ENCODE measurements around the gene RCCD1.
A peak's percentile ranks its signal among the peaks of the same experiment; 100 is the strongest.

The RCCD1 gene

DNA sequence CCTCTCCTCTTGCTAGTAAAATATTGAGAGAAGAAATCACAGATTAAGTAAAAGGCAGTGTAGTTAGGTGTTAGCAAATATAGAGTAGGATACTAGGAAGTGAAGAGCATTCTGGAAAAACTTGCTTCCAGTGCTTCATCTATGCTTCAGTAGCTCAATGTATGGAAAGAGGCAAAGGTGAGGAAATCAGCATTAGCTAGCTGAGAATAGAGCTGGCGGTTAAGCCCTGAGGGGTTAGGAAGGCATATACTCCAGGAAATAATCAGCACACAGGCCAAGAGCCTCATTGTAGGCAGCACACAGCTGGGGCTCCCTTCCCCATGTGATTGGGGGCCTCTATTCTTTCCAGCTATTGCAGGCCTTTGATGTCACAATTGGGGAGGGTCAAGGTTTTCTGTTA lies 13.8 kb downstream of the RCCD1 start:
- no peak for DNase-seq

DNA sequence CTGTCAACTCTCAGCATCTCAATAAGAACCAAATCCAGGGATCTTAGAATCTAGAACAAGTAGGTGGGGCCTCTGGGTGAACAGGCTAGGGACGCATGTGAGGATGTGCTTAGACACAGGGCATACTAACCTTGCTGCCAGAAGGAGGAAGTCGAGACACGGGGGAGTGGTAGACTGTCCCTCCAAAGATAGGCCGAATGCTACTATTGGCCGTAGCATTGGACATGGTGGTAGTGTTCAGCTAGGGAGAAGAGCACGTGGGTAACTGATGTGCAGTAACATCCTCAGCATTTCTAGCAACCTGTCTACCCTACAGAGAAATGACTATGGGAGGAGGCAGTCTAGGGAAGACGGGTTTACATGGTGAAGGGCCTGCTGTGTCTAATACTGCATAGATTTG lies 15.6 kb downstream of the RCCD1 start:
- DNase-seq: no peak

DNA sequence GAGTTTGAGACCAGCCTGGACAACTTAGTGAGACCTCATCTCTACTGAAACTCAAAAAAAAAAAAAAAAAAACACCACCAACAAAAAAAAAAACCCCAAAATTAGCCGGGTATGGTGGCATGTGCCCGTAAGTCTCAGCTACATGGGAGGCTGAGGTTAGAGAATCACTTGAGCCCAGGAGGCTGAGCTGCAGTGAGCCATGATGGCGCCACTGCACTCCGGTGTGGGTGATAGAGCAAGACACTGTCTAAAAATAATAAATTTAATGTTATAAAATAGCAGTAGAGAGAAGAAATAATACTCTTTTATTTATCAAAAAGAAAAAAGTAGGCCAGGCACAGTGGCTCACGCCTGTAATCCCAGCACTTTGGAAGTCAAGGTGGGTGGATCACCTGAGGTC lies 17.4 kb downstream of the RCCD1 start:
- DNase-seq: no peak

DNA sequence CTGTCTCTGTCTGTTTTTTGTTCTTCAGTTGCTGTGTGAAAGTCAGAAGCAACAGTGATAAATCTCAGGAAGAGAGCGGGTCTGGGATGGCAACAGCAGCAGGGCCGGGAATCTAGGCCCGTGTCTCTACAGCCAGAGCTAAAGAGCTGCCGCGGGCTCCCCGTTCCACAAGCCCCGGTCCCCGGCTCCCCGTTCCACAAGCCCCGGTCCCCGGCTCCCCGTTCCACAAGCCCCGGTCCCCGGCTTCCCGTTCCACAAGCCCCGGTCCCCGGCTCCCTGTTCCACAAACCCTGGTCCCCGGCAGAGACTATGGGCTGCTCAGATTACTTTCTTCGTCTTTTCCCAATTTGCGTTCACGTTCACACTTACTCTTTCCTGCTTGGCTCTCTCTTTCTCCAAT lies 19.5 kb downstream of the RCCD1 start:
- DNase-seq: no peak

DNA sequence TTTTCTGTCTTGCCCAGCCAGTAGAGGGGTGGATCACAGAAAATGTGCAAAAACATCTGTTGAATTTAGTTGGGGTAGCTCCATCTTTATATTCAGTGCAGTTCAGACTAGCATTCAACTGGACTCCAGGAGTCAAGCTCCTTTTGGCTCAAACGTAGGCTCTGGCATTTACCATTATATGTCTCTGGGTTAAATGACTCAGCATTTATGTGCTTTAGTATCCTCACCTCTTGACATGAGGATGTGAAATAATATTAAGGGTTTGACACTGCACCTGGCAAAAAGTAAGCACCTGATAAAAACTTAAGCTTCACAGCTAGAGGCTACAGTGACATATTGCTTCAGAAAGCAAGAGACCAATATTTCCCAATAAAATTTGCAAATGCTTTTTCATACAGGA lies 24.9 kb downstream of the RCCD1 start:
- DNase-seq: no peak

DNA sequence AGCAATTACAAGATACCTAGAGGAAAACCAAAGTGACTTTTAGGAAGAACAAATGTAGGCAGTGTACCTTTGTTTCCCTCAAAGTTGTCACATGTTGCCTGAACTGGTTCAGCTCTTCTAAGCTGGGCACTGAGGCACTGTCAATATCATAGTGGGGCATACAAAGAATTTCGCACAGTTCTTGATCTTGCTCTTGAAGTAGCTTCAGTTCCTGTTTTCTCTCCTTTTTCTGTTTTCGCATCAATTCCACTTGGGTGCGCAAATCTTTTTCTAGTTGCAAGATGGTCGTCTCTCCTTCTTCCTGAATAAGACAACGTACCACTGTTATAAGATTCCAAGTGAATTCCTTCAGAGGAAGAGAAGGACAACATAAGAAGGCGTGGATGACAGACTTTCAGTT lies 27.0 kb downstream of the RCCD1 start:
- no peak for DNase-seq

DNA sequence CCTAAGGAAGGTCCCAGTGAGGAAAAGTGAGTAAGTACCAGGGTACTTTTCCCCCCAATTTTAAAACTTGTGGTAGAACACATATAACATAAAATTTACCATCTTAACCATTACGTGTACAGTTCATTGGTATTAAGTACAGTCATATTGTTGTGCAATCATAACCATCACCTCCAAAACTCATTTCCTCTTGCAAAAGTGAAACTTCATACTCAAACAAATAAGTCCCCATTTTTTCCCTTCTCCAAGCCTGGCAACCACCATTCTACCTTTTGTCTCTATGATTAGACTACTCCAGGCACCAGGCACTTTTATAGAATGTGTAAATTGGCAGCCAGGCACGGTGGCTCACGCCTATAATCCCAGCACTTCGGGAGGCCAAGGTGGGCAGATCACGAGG lies 27.5 kb downstream of the RCCD1 start:
- no peak for DNase-seq

DNA sequence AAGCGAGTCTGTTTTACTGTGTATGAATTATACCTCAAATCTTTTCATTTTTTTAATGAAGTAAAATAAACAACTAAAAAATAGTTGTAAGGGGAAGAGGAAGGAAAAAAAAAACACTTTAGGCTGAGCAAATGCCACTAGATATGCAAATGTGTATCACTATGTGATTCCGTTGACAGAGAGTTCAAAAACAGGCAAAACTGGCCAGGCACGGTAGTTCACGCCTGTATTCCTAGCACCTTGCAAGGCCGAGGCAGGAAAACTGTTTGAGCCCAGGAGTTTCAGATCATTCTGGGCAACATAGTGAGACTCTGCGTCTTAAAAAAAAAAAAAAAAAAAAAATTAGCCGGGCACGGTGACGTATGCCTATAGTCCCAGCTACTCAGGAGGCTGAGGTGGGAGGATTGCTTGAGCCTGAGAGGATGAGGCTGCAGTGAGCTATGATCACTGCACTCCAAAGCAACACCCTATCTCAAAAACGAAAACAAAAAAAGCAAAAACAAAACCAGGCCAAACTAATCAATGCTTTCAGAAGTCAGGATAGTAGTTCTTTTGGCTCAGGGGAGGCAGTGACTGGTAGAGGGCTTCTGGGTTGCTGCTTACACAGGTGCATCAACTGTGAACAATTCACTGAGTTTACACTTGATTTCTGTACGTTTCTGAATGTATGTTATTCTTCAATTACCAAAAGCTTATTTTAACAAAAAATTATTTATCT lies 32.3 kb downstream of the RCCD1 start:
- no peak for DNase-seq

DNA sequence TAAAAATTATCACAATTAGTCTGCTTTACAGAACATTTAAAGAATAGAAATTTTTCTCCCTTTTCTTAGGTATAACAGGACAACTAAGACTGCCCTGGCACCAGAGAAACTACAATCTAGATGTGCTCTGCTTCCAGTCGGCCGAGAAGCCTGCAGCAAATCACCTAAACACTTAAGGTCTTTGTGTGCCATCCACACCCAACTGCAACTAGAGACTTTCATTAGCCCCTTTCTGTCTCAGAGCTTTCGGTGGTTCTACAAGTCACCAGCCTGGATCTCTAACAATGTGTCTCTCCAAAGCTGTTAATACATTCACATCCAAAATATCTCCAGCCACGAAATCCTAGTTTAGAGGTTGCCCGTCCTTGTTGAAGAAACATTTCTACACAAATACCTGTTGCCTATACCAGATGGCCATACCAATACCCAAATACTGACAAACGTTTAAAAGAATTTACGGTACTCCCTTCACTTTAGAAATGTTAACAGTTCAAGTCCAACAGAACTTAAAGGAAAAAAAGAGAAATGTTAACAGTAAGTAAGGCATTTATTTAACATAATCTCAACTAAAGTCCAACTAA lies 33.0 kb downstream of the RCCD1 start:
- DNase-seq: no peak

DNA sequence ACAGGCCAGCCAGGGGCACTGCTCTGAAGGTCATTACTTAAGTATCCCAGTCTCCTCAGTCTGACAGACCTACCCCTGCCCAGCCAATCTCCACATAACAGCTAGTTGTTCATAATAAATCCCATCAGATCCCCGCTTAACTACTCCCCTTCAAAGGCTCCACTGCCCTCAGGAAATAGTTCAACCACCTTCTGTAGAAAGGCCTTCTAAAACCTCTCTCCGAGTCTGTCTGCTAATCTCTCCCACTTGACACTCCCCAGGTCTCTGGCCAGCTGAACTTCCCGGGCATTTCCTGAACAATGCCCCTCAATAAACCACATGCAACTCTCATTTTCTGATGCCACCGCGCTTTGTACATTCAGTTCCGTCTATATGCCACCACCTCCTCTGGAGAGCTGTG lies 33.6 kb downstream of the RCCD1 start:
- no peak for DNase-seq

DNA sequence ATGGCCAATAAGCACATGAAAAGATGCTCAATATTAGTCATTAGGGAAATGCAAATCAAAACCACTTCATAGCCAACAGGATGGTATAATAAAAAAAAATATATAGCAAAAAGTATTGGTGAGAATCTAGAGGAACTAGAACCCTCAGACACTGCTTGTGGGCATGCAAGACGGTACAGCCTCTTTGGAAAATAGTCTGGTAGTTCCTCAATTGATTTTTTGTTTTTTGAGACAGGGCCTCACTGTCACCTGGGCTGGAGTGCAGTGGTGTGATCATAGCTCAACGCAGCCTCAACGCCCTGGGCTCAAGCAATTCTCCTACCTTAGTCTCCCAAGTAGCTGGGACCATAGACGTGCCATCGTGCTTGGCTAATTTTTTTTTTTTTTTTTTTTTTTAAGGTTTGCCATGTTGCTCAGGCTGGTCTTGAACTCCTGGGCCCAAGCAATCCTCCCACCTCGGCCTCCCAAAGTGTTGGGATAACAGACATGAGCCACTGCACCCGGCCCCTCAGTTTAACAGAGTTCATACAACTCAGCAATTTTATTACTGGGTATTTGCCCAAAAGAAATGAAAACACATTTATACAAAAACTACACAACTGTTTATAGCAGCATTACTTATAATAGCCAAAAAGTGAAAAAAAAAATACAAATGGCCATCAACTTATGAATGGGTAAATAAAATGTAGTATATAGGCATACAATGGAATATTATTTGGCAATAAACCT lies 34.5 kb downstream of the RCCD1 start:
- DNase-seq: no peak

DNA sequence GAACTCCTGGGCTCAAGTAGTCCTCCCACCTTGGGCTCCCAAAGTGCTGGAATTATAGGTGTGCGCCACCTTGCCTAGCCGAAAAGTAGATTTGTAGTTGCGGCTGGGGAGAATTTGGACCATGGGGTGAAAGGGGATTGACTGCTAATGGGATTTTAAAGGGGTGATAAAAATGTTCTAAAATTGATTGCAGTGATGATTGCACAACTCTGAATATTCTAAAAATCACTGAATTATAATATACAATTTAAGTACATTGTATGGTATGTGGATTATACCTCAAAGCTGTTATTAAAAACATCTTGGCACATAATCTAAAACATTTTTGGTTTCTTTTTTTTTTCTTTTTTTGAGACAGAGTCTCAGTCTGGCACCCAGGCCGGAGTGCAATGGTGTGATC lies 35.8 kb downstream of the RCCD1 start:
- DNase-seq: no peak

DNA sequence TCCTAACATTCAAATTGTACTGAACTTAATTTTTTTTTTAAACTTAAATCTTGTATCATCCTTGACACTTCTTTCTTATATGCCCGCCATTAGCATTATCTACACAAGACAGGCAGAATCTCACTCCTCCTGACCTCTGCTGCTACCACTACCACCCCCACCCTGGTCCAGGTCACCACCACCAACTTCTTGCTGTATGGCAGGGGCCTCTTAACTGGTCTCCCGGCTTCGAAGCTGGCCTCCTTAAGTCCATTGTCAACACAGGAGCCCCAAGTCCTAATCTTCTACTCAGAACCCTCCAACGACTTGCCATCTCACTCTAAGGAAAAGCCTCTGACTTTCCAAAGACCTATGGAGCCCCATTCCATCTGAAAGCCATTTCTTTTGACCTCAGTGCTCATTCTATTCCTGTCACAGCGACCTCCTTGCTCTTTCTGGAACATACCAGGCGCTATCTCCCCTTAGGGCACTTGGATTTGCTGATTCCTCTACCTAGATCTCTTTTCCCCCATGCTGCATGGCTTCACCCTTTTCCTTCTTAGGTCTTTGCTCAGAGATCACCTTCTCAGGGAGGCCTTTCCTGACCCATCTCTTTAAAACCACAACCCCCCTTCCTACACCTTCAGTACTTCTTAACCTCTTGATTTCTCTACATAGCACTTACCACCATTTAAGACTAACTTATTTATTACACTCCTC lies 37.1 kb downstream of the RCCD1 start:
- no peak for DNase-seq

DNA sequence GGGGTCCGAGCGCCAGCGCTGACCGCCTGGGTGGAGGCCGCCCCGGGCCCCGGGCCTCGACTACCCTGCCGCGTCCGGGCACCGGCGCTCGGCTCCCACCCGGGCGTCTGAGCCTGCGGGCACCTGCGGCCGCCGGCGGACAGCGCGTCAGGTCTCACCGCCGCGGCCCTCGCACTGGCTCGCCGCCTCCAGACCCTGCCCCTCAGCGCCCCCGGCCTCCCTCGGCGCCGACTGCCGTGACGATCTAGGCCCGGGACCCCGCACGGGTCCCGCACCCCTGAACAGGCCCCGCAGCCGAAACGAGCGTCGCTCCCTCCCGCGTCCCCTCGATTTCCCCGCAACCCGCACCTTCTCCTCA lies 39.4 kb downstream of the RCCD1 start:
- no peak for DNase-seq

DNA sequence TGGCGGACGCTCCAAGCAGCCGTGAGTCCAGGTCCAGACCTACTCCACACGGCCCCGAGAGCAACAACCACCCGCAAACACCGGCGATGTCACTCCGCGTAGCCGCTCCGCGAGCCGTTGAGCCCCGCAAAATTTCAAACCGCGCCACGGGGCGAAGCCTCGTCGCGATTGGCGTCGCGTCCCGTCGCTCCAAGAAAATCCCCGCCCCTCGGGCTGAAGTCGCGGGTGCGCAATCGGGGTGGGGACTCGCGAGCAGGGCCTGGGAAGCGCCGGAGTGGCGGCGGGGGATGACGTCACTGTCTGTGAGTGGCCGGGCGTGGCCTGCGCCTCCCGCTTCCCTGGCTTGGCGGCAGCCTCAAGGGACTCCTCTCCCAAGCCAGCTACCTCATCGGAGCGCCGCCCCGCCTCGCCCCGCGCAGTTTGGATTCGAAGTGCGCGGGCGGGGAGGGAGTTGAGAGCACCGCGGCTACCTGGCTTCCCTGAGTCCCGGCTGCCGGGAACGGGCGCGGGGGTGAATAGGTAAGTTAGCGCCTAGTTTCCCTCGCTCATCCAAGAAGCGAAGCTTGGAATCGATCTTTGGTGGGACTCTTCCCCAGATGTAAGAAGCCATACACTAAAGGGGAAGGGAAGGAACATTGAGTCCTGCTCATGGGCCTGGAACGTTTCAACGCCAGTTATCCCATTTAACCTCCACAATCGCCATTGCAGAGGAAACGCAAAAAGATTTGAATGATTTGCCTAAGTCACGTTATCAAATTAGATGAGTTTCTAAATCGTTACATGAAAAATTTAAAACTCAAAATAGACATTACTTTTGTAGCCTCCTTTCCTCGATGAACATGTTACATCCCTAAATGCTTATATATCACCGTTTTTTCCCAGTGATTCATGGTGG lies 40.0 kb downstream of the RCCD1 start, which contains the start of gene PRC1:
Gene PRC1, minus strand, starts transcription at position 119 of the 895 bp plus-strand sequence. Its CDS starts 118 bp downstream, at position 1.
- peak; percentile 74 for DNase-seq

DNA sequence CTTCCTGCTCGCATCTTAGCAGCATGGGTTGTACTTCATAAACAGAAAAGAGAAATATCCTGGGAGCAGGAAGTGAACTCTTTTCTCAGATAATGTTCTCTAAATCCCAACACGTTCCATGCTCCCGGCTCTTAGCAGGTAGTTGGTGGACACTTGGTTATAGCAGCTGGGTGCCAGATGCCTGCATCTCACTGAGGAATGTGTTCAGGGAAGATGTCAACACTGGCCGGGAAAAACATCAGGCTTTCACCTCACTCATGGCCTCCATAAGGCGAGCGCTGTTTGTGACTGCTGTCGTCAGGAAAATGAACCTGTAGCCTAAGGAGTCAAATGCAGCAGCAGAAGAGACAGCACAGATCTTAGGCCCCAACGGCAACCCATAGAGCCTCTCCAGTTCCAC lies 44.1 kb downstream of the RCCD1 start:
- DNase-seq: no peak

DNA sequence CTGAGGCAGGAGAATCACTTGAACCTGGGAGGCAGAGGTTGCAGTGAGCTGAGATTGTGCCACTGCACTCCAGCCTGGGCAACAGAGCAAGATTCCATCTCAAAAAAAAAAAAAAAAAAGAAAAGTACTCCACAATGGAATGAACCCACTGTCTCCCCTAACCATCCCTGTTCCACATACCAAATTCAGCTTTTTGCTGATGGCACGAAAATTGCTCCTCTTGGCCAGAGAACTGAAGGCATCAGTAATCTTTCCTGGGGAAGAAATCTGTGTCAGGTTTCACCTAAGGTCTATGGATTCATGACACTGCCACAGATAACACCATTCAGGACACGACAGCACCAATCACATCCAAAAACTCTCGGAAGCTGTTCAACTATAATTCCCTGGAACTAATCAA lies 46.5 kb downstream of the RCCD1 start:
- no peak for DNase-seq

DNA sequence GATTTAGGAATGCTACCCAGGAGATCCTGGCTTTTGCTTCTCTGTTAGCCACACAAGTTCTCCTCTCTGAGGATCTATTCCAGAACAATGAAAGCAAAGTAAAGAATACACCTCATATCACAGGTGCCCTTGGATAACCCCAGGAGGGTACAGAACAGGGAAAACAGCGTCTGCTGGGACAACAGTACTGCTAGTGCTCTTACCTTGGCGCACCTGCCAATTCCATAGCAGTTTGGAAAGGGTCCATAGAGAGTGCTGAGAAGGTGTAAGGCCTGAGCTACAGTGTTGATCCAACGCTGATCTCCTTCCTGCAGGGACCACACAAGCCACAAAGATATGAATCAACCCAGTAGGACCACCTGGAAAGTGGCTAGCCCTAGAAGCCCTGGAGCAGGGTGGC lies 52.6 kb downstream of the RCCD1 start:
- no peak for DNase-seq

All from NCI-H187 treated with DMSO at 0.1 percent for 48 hours (cell line).